TTC549 (cell line): ENCODE data around the gene ABCD2.
"Not testable (repeated sequence)": the region's sequence is repeated elsewhere in the genome, so short reads cannot be mapped to it uniquely, and the experiment has no call there.

Source experiments
- FAIRE-seq: peaks from 2 replicates; lab custom pipeline; 2012; peaks lifted over from hg19 to GRCh38; lab: Jason Lieb, UNC

Gene ABCD2

GRCh38 chr12:39532448-39532847 is 87.2 kb downstream of the ABCD2 start:
- no peak for FAIRE-seq

GRCh38 chr12:39526974-39527373 is 92.6 kb downstream of the ABCD2 start:
- FAIRE-seq = no peak

GRCh38 chr12:39522167-39522566 is 97.4 kb downstream of the ABCD2 start:
- not testable (repeated sequence) for FAIRE-seq

- no peak for FAIRE-seq
Observed at GRCh38 chr12:39510001-39510400, 109.6 kb downstream of the ABCD2 start.

GRCh38 chr12:39505554-39505953 is 114.0 kb downstream of the ABCD2 start:
- no peak for FAIRE-seq

- no peak for FAIRE-seq
Observed at GRCh38 chr12:39505023-39505422, 114.6 kb downstream of the ABCD2 start.

GRCh38 chr12:39503439-39503838 is 116.2 kb downstream of the ABCD2 start:
- FAIRE-seq = no peak

GRCh38 chr12:39502726-39503125 is 116.9 kb downstream of the ABCD2 start:
- no peak for FAIRE-seq
